ENCODE data around the gene AFAP1. TPM values are rescaled to one million over a fixed set of nuclear protein-coding genes. Genes with fewer than 3 reads are reported as not detected.

Gene AFAP1
- polyA plus RNA-seq, 1 donor (not counting 4 experiments of a cell fraction or from before 2014, with no cell fraction given): 7.6 TPM

DNA sequence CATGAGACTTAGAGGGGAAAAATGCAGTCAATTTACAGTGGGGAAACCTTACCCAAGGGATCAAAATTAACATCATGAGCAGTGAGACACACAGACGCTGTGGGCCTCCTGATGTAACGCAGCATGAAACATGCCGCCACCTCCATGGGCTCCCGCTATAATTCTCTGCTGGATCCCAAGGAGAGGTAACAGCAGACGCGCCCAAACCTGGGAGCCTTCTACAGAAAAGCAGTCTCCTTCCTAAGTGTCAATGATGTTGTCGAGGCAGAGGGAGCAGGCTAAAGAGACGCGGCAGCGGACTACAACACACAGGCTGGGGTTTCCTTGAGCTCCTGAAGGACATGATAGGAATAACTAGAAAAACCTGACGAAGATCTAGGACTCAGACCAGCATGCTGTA is 142.3 kb downstream of the AFAP1 start:
- Histone ChIP-seq H3K9me1 (ENCODE audit: control insufficient read depth, extremely low read depth, insufficient read depth, low read length) (no peaks in the 10 kb centered on the region), H3K79me2 (ENCODE audit: control insufficient read depth, insufficient read depth, low read length) (no peaks in the 10 kb centered on the region), H3K4me3 (ENCODE audit: control insufficient read depth in 2 of 3, extremely low read depth in 1 of 3, insufficient read depth in 2 of 3, low read depth in 1 of 3, low read length in 3 of 3) (no peak overlapping the region), H4K20me1 (ENCODE audit: control insufficient read depth, extremely low read depth, insufficient read depth, low read length) (no peaks in the 10 kb centered on the region), H3K27me3 (ENCODE audit: control insufficient read depth, extremely low read depth, insufficient read depth, low read length) (no peaks in the 10 kb centered on the region), H3K27ac (ENCODE audit: control insufficient read depth, insufficient read depth, low read length) (no peak overlapping the region), H3K9ac (ENCODE audit: control insufficient read depth, extremely low read depth, insufficient read depth, low read length) (no peak overlapping the region), H2AFZ (ENCODE audit: control insufficient read depth, low read length) (no peak overlapping the region), H3K9me3 (ENCODE audit: control insufficient read depth, low read depth, low read length) (no peaks in the 10 kb centered on the region), H3K4me2 (ENCODE audit: control insufficient read depth, extremely low read depth, insufficient read depth, low read depth, low read length) (no peak overlapping the region), H3K4me1 (ENCODE audit: control insufficient read depth, extremely low read depth, insufficient read depth, low read length) (no peaks in the 10 kb centered on the region), H3K36me3 (ENCODE audit: control insufficient read depth in 2 of 2, extremely low read depth in 1 of 2, insufficient read depth in 2 of 2, low read length in 2 of 2) (peaks cover 34 to 41% of the 10 kb centered on the region in 2 experiments)
- TF ChIP-seq, protein P1, sequence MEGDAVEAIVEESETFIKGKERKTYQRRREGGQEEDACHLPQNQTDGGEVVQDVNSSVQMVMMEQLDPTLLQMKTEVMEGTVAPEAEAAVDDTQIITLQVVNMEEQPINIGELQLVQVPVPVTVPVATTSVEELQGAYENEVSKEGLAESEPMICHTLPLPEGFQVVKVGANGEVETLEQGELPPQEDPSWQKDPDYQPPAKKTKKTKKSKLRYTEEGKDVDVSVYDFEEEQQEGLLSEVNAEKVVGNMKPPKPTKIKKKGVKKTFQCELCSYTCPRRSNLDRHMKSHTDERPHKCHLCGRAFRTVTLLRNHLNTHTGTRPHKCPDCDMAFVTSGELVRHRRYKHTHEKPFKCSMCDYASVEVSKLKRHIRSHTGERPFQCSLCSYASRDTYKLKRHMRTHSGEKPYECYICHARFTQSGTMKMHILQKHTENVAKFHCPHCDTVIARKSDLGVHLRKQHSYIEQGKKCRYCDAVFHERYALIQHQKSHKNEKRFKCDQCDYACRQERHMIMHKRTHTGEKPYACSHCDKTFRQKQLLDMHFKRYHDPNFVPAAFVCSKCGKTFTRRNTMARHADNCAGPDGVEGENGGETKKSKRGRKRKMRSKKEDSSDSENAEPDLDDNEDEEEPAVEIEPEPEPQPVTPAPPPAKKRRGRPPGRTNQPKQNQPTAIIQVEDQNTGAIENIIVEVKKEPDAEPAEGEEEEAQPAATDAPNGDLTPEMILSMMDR (optimal IDR thresholded peaks at IDR 0.05 in 1 of 3, IDR thresholded peaks at IDR 0.05 in 1 of 3, conservative IDR thresholded peaks at IDR 0.05 in 1 of 3; ENCODE audit: extremely low read depth in 1 of 3, insufficient read depth in 2 of 3, low read length in 3 of 3): no peak
- dilution Hi-C loops (cut with MboI; ENCODE audit: extremely low pct_ligation_motif_present, low sequenced_read_pairs): no loop called here
- no peak for DNase-seq (ENCODE audit: low read depth, low spot score)
- FAIRE-seq: no peak

DNA sequence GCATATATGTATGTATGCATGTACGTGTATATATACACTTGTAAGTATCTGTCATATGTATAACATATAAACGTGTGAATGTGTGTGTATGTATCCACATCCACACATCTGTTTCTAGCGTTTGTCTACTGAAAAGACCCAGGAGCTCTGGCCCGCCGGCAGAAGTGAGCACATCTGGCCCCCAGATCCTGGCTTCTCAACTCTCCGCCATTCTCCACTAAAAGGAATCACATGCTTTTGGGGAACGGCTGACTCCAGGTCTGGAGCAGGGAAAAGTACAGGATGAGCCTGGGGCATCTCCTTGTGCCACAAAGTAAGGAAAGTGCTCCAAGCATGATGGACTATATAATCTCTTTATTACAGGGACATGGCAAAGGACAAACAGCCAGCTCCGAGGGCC is 143.7 kb downstream of the AFAP1 start:
- no peak for TF ChIP-seq EZH2 (IDR thresholded peaks at IDR 0.05; ENCODE audit: low read length)
- TF ChIP-seq, protein P1 (optimal IDR thresholded peaks at IDR 0.05 in 1 of 3, IDR thresholded peaks at IDR 0.05 in 1 of 3, conservative IDR thresholded peaks at IDR 0.05 in 1 of 3; ENCODE audit: extremely low read depth in 1 of 3, insufficient read depth in 2 of 3, low read length in 3 of 3): no peak
- no peak for DNase-seq (ENCODE audit: low read depth, low spot score)
- H3K36me3 ChIP-seq (ENCODE audit: control insufficient read depth in 2 of 2, extremely low read depth in 1 of 2, insufficient read depth in 2 of 2, low read length in 2 of 2): peaks cover 34 to 44% of the 10 kb centered on the region in 2 experiments

More for the DNA sequence above, 143.7 kb downstream of the AFAP1 start:
- dilution Hi-C loops (cut with MboI; ENCODE audit: extremely low pct_ligation_motif_present, low sequenced_read_pairs): no loop called here
- Histone ChIP-seq H2AFZ (ENCODE audit: control insufficient read depth, low read length) (no peak overlapping the region), H3K27me3 (ENCODE audit: control insufficient read depth, extremely low read depth, insufficient read depth, low read length) (no peaks in the 10 kb centered on the region), H3K9me1 (ENCODE audit: control insufficient read depth, extremely low read depth, insufficient read depth, low read length) (no peaks in the 10 kb centered on the region), H3K27ac (ENCODE audit: control insufficient read depth, insufficient read depth, low read length) (no peak overlapping the region), H3K4me3 (ENCODE audit: control insufficient read depth in 2 of 3, extremely low read depth in 1 of 3, insufficient read depth in 2 of 3, low read depth in 1 of 3, low read length in 3 of 3) (no peak overlapping the region), H3K9ac (ENCODE audit: control insufficient read depth, extremely low read depth, insufficient read depth, low read length) (no peak overlapping the region), H3K79me2 (ENCODE audit: control insufficient read depth, insufficient read depth, low read length) (no peaks in the 10 kb centered on the region), H4K20me1 (ENCODE audit: control insufficient read depth, extremely low read depth, insufficient read depth, low read length) (no peaks in the 10 kb centered on the region), H3K4me2 (ENCODE audit: control insufficient read depth, extremely low read depth, insufficient read depth, low read depth, low read length) (no peak overlapping the region), H3K4me1 (ENCODE audit: control insufficient read depth, extremely low read depth, insufficient read depth, low read length) (no peaks in the 10 kb centered on the region), H3K9me3 (ENCODE audit: control insufficient read depth, low read depth, low read length) (no peaks in the 10 kb centered on the region)
- no peak for FAIRE-seq
